Measurements from ENCODE around the gene VASN. TPM values are rescaled to one million over a fixed set of nuclear protein-coding genes. Genes with fewer than 3 reads are reported as not detected.
A peak's percentile ranks its signal among the peaks of the same experiment; 100 is the strongest.

Gene VASN
- total and polyA plus RNA-seq, 9 of the 15 experiments (the other 6 are each of a cell fraction or from before 2014, with no cell fraction given), result 0.01 to 2.5 (median 0.41) TPM; not detected in 1

DNA sequence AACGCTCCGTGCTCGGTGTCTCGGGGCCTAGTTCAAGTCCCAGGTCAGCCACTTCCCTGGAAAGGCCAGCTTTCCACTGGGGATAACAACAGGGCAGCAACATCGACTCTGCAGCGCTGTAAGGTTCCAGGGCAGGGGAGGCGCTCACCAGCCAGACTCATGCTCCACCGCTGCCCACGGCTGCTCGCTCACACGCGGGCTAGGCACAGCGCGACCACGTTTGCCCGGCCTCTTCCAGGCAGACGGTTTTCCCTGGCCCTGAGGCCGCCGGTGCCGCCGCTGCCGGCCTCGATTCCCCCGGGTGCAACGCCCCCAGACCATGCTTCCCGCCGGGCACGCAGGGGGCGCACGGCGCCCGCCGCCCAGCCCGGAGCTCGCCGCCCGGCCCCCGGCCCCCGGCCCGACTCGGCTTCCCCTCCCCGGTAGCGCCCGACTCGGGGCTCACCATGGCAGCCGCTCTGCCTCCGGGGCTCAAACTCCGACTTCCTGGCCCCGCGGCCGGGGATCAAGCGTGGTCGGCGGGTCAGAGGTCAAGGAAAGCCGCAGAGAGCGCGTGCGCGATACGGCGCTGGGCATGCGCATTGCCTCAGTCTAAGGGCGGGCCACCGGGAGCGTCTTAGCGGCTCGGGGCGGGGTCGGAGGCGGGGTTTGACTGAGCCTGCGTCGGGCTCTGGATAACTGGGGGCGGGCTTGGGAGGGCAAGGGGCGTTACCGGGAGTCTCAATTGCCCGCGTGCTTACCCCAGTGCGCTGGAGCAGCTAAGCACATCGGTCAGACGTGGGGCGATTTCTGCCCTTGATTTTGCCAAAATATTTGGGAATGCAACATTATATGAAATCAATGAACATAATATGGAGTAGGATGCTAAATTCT lies 20.6 kb upstream of the VASN start, which contains the start of gene PAM16 (continued):
- TF ChIP-seq, protein P1, sequence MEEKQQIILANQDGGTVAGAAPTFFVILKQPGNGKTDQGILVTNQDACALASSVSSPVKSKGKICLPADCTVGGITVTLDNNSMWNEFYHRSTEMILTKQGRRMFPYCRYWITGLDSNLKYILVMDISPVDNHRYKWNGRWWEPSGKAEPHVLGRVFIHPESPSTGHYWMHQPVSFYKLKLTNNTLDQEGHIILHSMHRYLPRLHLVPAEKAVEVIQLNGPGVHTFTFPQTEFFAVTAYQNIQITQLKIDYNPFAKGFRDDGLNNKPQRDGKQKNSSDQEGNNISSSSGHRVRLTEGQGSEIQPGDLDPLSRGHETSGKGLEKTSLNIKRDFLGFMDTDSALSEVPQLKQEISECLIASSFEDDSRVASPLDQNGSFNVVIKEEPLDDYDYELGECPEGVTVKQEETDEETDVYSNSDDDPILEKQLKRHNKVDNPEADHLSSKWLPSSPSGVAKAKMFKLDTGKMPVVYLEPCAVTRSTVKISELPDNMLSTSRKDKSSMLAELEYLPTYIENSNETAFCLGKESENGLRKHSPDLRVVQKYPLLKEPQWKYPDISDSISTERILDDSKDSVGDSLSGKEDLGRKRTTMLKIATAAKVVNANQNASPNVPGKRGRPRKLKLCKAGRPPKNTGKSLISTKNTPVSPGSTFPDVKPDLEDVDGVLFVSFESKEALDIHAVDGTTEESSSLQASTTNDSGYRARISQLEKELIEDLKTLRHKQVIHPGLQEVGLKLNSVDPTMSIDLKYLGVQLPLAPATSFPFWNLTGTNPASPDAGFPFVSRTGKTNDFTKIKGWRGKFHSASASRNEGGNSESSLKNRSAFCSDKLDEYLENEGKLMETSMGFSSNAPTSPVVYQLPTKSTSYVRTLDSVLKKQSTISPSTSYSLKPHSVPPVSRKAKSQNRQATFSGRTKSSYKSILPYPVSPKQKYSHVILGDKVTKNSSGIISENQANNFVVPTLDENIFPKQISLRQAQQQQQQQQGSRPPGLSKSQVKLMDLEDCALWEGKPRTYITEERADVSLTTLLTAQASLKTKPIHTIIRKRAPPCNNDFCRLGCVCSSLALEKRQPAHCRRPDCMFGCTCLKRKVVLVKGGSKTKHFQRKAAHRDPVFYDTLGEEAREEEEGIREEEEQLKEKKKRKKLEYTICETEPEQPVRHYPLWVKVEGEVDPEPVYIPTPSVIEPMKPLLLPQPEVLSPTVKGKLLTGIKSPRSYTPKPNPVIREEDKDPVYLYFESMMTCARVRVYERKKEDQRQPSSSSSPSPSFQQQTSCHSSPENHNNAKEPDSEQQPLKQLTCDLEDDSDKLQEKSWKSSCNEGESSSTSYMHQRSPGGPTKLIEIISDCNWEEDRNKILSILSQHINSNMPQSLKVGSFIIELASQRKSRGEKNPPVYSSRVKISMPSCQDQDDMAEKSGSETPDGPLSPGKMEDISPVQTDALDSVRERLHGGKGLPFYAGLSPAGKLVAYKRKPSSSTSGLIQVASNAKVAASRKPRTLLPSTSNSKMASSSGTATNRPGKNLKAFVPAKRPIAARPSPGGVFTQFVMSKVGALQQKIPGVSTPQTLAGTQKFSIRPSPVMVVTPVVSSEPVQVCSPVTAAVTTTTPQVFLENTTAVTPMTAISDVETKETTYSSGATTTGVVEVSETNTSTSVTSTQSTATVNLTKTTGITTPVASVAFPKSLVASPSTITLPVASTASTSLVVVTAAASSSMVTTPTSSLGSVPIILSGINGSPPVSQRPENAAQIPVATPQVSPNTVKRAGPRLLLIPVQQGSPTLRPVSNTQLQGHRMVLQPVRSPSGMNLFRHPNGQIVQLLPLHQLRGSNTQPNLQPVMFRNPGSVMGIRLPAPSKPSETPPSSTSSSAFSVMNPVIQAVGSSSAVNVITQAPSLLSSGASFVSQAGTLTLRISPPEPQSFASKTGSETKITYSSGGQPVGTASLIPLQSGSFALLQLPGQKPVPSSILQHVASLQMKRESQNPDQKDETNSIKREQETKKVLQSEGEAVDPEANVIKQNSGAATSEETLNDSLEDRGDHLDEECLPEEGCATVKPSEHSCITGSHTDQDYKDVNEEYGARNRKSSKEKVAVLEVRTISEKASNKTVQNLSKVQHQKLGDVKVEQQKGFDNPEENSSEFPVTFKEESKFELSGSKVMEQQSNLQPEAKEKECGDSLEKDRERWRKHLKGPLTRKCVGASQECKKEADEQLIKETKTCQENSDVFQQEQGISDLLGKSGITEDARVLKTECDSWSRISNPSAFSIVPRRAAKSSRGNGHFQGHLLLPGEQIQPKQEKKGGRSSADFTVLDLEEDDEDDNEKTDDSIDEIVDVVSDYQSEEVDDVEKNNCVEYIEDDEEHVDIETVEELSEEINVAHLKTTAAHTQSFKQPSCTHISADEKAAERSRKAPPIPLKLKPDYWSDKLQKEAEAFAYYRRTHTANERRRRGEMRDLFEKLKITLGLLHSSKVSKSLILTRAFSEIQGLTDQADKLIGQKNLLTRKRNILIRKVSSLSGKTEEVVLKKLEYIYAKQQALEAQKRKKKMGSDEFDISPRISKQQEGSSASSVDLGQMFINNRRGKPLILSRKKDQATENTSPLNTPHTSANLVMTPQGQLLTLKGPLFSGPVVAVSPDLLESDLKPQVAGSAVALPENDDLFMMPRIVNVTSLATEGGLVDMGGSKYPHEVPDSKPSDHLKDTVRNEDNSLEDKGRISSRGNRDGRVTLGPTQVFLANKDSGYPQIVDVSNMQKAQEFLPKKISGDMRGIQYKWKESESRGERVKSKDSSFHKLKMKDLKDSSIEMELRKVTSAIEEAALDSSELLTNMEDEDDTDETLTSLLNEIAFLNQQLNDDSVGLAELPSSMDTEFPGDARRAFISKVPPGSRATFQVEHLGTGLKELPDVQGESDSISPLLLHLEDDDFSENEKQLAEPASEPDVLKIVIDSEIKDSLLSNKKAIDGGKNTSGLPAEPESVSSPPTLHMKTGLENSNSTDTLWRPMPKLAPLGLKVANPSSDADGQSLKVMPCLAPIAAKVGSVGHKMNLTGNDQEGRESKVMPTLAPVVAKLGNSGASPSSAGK (IDR thresholded peaks at IDR 0.05), result peak; percentile 74
- TF ChIP-seq CC2D1A (IDR thresholded peaks at IDR 0.05) (no peak), NFATC3 (IDR thresholded peaks at IDR 0.05) (no peak), BRD9 (IDR thresholded peaks at IDR 0.05; ENCODE audit: low read depth, partially characterized antibody) (no peak), E2F3 (CRISPR knock-in tag; IDR thresholded peaks at IDR 0.05) (0 out of 2 replicates have a peak, but pooled peaks have one; percentile 51), TAF1 (IDR thresholded peaks at IDR 0.05; ENCODE audit: control insufficient read depth, extremely low read depth, insufficient read depth, low read length, severe bottlenecking) (peak; percentile 74), ZNF282 (CRISPR knock-in tag; IDR thresholded peaks at IDR 0.05) (no peak), DMBX1 (CRISPR knock-in tag; IDR thresholded peaks at IDR 0.05; ENCODE audit: borderline replicate concordance) (0 out of 2 replicates have a peak, but pooled peaks have one; percentile 31), RBBP5 (IDR thresholded peaks at IDR 0.05; ENCODE audit: borderline replicate concordance, insufficient read depth, low read length, poor library complexity, severe bottlenecking) (peak; percentile 83), WHSC1 (IDR thresholded peaks at IDR 0.05; ENCODE audit: low read length) (no peak), SRF (CRISPR knock-in tag; IDR thresholded peaks at IDR 0.05) (no peak), ZKSCAN3 (CRISPR knock-in tag; IDR thresholded peaks at IDR 0.05) (no peak), TCFL5 (CRISPR knock-in tag; conservative IDR thresholded peaks at IDR 0.05) (no peak), MXI1 (IDR thresholded peaks at IDR 0.05; ENCODE audit: low read depth, low read length) (peak; percentile 59; the same call in 1 of the 2 replicates)

All from K562 (cell line).